ENCODE results near the gene TEX29. TPM values are rescaled to one million over a fixed set of nuclear protein-coding genes. Genes with fewer than 3 reads are reported as not detected.

The TEX29 gene
- total RNA-seq, 1 experiment from 2014 or later = not detected

DNA sequence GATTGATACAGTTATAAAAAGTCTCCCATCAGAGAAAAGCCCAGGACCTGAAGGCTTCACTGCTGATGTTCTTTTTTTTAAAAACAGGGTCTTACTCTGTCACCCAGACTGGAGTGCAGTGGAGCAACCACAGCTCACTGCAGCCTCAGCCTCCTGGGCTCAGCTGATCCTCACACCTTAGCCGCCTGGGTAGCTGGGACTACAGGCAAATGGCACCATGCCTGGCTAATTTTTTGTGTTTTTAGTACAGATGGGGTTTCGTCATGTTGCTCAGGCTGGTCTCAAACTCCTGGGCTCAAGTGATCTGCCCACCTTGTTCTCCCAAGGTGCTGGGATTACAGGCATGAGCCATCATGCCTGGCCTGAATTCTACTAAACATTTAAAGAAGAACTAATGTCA lies 33.1 kb downstream of the TEX29 start:
- Histone ChIP-seq H3K27me3 (ENCODE audit: control insufficient read depth, insufficient read depth, low read length) (peaks cover 5% of the 10 kb centered on the region; the same call in 1 of the 2 replicates), H3K4me3 (ENCODE audit: low read depth in 2 of 2, low read length in 2 of 2) (no peak overlapping the region), H3K27ac (ENCODE audit: low read length) (no peak overlapping the region), H3K4me1 (ENCODE audit: control insufficient read depth, insufficient read depth, low read length) (no peaks in the 10 kb centered on the region), H3K36me3 (ENCODE audit: control insufficient read depth, insufficient read depth, low read length) (no peaks in the 10 kb centered on the region), H3K9me3 (ENCODE audit: control insufficient read depth, insufficient read depth, low read depth, low read length) (no peaks in the 10 kb centered on the region)
- POLR2A ChIA-PET = no interaction called here
- CTCF ChIA-PET = no interaction called here
- no TSS peak for BruUV-seq (replicated peaks)
- DNase-seq (ENCODE audit: low read depth, low spot score) (no peak), ATAC-seq (no peak)
- TF ChIP-seq POLR2AphosphoS5 (IDR thresholded peaks at IDR 0.05; ENCODE audit: low read depth, low read length) (no peak), TCF7L2 (IDR thresholded peaks at IDR 0.05; ENCODE audit: low read depth, low read length) (no peak), REST (IDR thresholded peaks at IDR 0.05; ENCODE audit: insufficient read depth in 1 of 2, low read depth in 2 of 2, low read length in 1 of 2) (no peak), SIN3A (IDR thresholded peaks at IDR 0.05; ENCODE audit: borderline replicate concordance, insufficient read depth, low read depth, low read length) (no peak), CTCF (IDR thresholded peaks at IDR 0.05) (no peak)
- in situ Hi-C loops (cut with HindIII; ENCODE audit: low pct_unique_long_range_greater_than_20kb, low sequenced_read_pairs) = no loop called here
- intact Hi-C loops (cut with micrococcal nuclease; ENCODE audit: unreplicated experiment) = no loop called here

DNA sequence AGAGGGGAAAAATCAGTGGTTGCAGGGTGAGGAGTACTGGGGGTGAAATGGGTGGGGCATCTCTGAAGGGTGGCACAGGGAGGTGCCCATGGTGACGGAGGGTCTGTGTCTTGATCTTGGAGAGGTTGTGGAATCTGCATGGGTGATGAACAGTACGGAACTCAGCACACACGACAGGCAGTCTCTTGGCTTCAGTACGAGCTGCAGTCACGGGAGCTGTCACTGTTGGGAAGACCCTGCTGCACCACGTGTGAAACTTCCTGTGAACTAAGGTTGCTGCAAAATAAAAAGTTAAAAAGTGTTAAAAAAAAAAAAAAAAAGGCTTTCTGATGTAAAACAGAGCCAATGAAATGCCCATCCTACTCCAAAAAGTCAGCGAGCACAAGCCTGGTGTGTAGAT lies 34.3 kb downstream of the TEX29 start:
- TF ChIP-seq POLR2AphosphoS5 (IDR thresholded peaks at IDR 0.05; ENCODE audit: low read depth, low read length) = no peak
- TF ChIP-seq SIN3A (IDR thresholded peaks at IDR 0.05; ENCODE audit: borderline replicate concordance, insufficient read depth, low read depth, low read length) = no peak
- TF ChIP-seq CTCF (IDR thresholded peaks at IDR 0.05) = no peak
- TF ChIP-seq REST (IDR thresholded peaks at IDR 0.05; ENCODE audit: insufficient read depth in 1 of 2, low read depth in 2 of 2, low read length in 1 of 2) = no peak
- TF ChIP-seq TCF7L2 (IDR thresholded peaks at IDR 0.05; ENCODE audit: low read depth, low read length) = no peak
- no peaks in the 10 kb centered on the region for H3K36me3 ChIP-seq (ENCODE audit: control insufficient read depth, insufficient read depth, low read length)
- H3K4me3 ChIP-seq (ENCODE audit: low read depth in 2 of 2, low read length in 2 of 2) = no peak overlapping the region
- ChIA-PET CTCF (no interaction called here), POLR2A (no interaction called here)
- in situ Hi-C loops (cut with HindIII; ENCODE audit: low pct_unique_long_range_greater_than_20kb, low sequenced_read_pairs) (no loop called here), intact Hi-C loops (cut with micrococcal nuclease; ENCODE audit: unreplicated experiment) (no loop called here)
- no peaks in the 10 kb centered on the region for H3K4me1 ChIP-seq (ENCODE audit: control insufficient read depth, insufficient read depth, low read length)
- H3K27ac ChIP-seq (ENCODE audit: low read length) = no peak overlapping the region
- H3K9me3 ChIP-seq (ENCODE audit: control insufficient read depth, insufficient read depth, low read depth, low read length) = no peaks in the 10 kb centered on the region
- H3K27me3 ChIP-seq (ENCODE audit: control insufficient read depth, insufficient read depth, low read length) = peaks cover 5% of the 10 kb centered on the region; the same call in 1 of the 2 replicates
- ATAC-seq (no peak), DNase-seq (ENCODE audit: low read depth, low spot score) (no peak)
- no TSS peak for BruUV-seq (replicated peaks)
